ENCODE measurements around the gene CEP112. TPM values are rescaled to one million over a fixed set of nuclear protein-coding genes. Genes with fewer than 3 reads are reported as not detected.

Gene CEP112
- total RNA-seq, 1 donor from 2014 or later: 9.7 TPM

- peaks cover 19% of the 10 kb centered on the region for H3K9me3 Mint-ChIP-seq
- peaks cover 3% of the 10 kb centered on the region for H3K27me3 Mint-ChIP-seq (ENCODE audit: insufficient read depth, low read depth)
- no peak overlapping the region for H3K9ac ChIP-seq
- H3K27ac Mint-ChIP-seq: no peak overlapping the region
- no peak overlapping the region for H3K4me2 ChIP-seq
- peaks cover 66% of the 10 kb centered on the region for H3K36me3 Mint-ChIP-seq
- H3F3A ChIP-seq (ENCODE audit: low read depth): no peaks in the 10 kb centered on the region
- no peak overlapping the region for H3K4me3 ChIP-seq
- no peak overlapping the region for H2AFZ ChIP-seq (replicated peaks)
- no peaks in the 10 kb centered on the region for H4K20me1 ChIP-seq (ENCODE audit: low read depth)
- H3K27me3 ChIP-seq: no peaks in the 10 kb centered on the region
- TF ChIP-seq EZH2 (IDR thresholded peaks at IDR 0.05) (no peak), EZH2phosphoT487 (IDR thresholded peaks at IDR 0.05) (no peak), CTCF (IDR thresholded peaks at IDR 0.05) (no peak)
- H3K9me3 ChIP-seq (ENCODE audit: low read depth): no peaks in the 10 kb centered on the region
- no peaks in the 10 kb centered on the region for H3K4me1 ChIP-seq
- H3K36me3 ChIP-seq: no peaks in the 10 kb centered on the region
- H3K4me1 Mint-ChIP-seq: peaks cover 2% of the 10 kb centered on the region
- no peak for DNase-seq (ENCODE audit: low spot score)
- no peak overlapping the region for H3K4me3 Mint-ChIP-seq
- H3K79me2 ChIP-seq (ENCODE audit: low read depth): no peaks in the 10 kb centered on the region
- no peak overlapping the region for H3K27ac ChIP-seq
Observed at GRCh38 chr17:66152756-66153155, 39.2 kb downstream of the CEP112 start.

GRCh38 chr17:66150708-66151107 is 41.2 kb downstream of the CEP112 start:
- H3K4me3 Mint-ChIP-seq: no peak overlapping the region
- no peaks in the 10 kb centered on the region for H3K36me3 ChIP-seq
- no peaks in the 10 kb centered on the region for H4K20me1 ChIP-seq (ENCODE audit: low read depth)
- no peaks in the 10 kb centered on the region for H3K79me2 ChIP-seq (ENCODE audit: low read depth)
- peaks cover 53% of the 10 kb centered on the region for H3K36me3 Mint-ChIP-seq
- no peak overlapping the region for H3K4me2 ChIP-seq
- H3K9ac ChIP-seq: no peak overlapping the region
- no peak overlapping the region for H3K4me3 ChIP-seq
- TF ChIP-seq EZH2 (IDR thresholded peaks at IDR 0.05): no peak
- TF ChIP-seq CTCF (IDR thresholded peaks at IDR 0.05): no peak
- no peak for TF ChIP-seq EZH2phosphoT487 (IDR thresholded peaks at IDR 0.05)
- H3K27ac Mint-ChIP-seq: no peak overlapping the region
- H3K9me3 Mint-ChIP-seq: peaks cover 6% of the 10 kb centered on the region
- DNase-seq (ENCODE audit: low spot score): no peak
- no peaks in the 10 kb centered on the region for H3K9me3 ChIP-seq (ENCODE audit: low read depth)
- no peaks in the 10 kb centered on the region for H3F3A ChIP-seq (ENCODE audit: low read depth)
- H3K27ac ChIP-seq: no peak overlapping the region
- no peaks in the 10 kb centered on the region for H3K27me3 Mint-ChIP-seq (ENCODE audit: insufficient read depth, low read depth)
- H2AFZ ChIP-seq (replicated peaks): no peak overlapping the region
- no peaks in the 10 kb centered on the region for H3K4me1 ChIP-seq
- H3K4me1 Mint-ChIP-seq: no peaks in the 10 kb centered on the region
- no peaks in the 10 kb centered on the region for H3K27me3 ChIP-seq

GRCh38 chr17:66149562-66149961 is 42.4 kb downstream of the CEP112 start:
- H4K20me1 ChIP-seq (ENCODE audit: low read depth): no peaks in the 10 kb centered on the region
- no peaks in the 10 kb centered on the region for H3K36me3 ChIP-seq
- no peak overlapping the region for H2AFZ ChIP-seq (replicated peaks)
- H3K9me3 Mint-ChIP-seq: no peaks in the 10 kb centered on the region
- no peaks in the 10 kb centered on the region for H3F3A ChIP-seq (ENCODE audit: low read depth)
- H3K27me3 Mint-ChIP-seq (ENCODE audit: insufficient read depth, low read depth): no peaks in the 10 kb centered on the region
- H3K4me3 Mint-ChIP-seq: no peak overlapping the region
- no peak overlapping the region for H3K9ac ChIP-seq
- DNase-seq (ENCODE audit: low spot score): no peak
- H3K79me2 ChIP-seq (ENCODE audit: low read depth): no peaks in the 10 kb centered on the region
- peaks cover 47% of the 10 kb centered on the region for H3K36me3 Mint-ChIP-seq
- H3K4me2 ChIP-seq: no peak overlapping the region
- no peaks in the 10 kb centered on the region for H3K9me3 ChIP-seq (ENCODE audit: low read depth)
- H3K27me3 ChIP-seq: no peaks in the 10 kb centered on the region
- no peak overlapping the region for H3K27ac ChIP-seq
- H3K27ac Mint-ChIP-seq: no peak overlapping the region
- no peaks in the 10 kb centered on the region for H3K4me1 ChIP-seq
- H3K4me1 Mint-ChIP-seq: no peaks in the 10 kb centered on the region
- TF ChIP-seq CTCF (IDR thresholded peaks at IDR 0.05) (no peak), EZH2 (IDR thresholded peaks at IDR 0.05) (no peak), EZH2phosphoT487 (IDR thresholded peaks at IDR 0.05) (no peak)
- no peak overlapping the region for H3K4me3 ChIP-seq

Measured in neural progenitor cell (in vitro differentiated cells).